HG02938 (cell line): Measurements from ENCODE around the gene PHYHIPL.
"Not testable (repeated sequence)": the region's sequence is repeated elsewhere in the genome, so short reads cannot be mapped to it uniquely, and the experiment has no call there.

ENCODE experiments used
- ATAC-seq: cut with Tn5 transposase; IDR thresholded peaks from one replicate; pipeline ENCODE4 v1.9.1; 2021; ENCODE audit warnings: mild to moderate bottlenecking, moderate library complexity; ENCODE audit not compliant: unreplicated experiment

Gene PHYHIPL

DNA sequence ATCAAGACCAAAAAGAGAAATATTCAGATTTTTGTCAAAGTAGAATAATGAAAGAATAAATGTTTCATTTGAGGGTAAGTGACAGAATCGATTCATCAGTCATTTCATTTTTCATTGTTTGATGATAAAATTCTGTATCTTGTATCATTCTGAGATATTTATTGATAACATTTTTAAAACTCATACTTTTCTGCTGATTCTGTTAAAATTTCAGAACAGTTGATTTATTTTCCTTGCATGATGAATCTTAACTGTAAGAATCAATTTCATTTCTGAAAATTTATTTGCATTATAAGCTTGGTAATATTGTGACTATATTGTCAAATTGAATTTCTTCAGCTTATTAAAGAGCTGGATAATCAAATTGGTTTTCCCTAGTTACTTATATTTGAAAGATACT is 13.9 kb downstream of the PHYHIPL start:
- no peak for ATAC-seq

GRCh38 chr10:59206204-59206720 is 29.8 kb downstream of the PHYHIPL start:
- ATAC-seq: no peak

DNA sequence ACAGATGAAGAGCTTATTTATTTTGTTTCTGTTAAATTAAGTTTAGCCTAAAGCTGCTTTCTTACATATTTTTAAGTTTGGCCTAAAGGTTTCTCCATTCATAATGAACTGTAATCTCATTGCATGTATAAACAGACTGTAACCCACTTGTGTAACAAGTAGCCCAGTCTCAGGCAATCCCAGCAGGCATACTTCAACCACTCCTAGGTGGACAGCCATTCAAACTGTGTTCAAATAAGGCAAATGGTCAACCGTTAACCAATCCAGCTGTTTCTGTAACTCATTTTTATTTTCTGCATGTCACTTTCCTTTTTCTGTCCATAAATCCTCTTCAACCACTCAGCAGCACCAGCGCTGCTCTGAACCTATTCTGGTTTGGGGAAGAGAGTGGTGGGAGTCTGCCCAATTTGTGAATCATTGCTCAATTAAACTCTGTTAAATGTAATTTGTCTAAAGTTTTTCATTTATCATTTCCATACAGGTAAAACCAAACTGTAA is 35.9 kb downstream of the PHYHIPL start:
- ATAC-seq: no peak

- no peak for ATAC-seq
These were observed 37.7 kb downstream of the PHYHIPL start for GRCh38 chr10:59214160-59214559.

DNA sequence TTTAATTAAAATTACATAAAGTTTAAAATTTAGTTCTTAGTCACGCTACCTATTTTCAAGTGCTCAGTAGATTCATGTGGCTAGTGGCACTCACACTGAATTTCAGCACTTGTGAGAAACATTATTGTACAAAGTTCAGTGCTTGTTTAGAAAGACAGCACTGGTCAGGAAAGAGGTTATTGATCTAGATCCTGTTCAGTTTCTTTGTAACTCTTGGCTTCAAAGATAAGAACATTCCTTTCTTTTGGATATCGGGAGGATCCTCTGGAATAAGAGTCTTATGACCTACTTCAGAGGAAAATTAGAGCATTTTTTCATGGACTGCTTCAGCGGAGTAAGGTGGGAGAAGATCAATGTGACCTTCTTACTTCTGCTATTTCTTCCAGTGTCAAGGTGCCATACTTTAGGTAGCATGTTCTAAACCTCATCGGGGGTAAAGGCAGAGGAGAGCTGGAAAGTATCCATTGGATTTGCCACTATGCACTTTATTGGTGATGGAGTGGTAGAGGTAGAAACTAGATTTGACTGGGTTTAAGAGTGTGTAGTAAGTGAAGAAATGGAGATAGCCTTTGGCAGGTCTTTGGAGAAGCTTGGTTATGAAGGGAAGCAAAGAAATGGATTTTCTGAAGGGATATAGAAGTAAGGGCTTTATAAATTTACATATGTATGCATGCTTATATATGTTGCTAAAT is 39.9 kb downstream of the PHYHIPL start:
- ATAC-seq: no peak

GRCh38 chr10:59222788-59223187 is 46.3 kb downstream of the PHYHIPL start:
- ATAC-seq: no peak

DNA sequence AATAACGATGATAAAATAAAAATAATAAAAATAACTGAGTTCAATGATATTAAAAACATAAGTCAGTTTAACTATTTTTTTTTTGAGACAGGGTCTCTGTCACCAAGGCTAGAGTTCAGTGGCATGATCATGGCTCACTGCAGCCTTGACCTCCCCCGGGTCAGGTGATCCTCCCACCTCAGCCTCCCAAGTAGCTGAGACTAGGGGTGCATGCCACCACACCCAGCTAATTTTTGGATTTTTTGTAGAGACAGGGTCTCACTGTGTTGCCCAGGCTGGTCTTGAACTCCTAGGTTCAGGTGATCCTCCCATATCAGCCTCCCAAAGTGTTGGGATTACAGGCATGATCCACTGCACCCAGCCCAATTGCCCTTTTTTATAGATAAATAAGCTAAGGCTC is 47.2 kb downstream of the PHYHIPL start:
- ATAC-seq: not testable (repeated sequence)

DNA sequence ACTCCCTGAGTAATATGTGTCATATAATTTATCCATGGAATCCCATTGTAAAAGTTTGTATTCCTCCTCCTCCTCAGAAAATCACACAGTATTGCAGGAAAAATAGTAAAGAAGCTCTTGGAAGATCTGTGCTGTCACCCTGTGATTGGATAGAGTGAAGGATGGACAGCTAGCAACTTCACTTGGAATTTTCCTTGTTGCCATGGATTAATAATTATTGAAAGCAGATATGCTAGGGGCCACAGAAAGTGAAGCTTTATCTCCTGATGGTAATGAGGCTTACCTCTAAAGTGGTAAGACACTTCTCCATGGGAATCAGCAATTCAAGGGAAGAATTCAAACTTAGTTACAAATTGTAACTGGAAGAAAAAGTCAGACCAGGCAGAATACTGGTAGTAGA is 48.8 kb downstream of the PHYHIPL start:
- no peak for ATAC-seq

- ATAC-seq: no peak
These were observed 50.8 kb downstream of the PHYHIPL start for GRCh38 chr10:59227136-59227673.

DNA sequence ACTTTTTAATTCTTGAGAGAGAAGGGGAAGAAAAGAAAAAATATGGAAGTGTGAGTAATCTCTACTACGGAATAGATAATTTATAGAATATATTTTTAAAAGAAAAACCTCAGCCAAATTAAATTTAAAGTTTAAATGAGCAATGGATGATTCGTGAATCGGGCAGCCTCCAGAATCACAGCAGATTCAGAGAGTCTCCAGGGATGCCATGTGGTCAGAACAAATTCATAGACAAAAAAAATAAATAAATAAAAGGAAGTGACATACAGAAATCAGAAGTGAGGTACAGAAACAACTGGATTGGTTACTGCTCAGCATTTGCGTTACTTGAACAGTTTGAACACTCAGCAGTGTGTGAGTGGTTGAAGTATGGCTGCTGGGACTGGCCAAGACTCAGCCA is 53.0 kb downstream of the PHYHIPL start:
- ATAC-seq: no peak

GRCh38 chr10:59234194-59234593 is 57.8 kb downstream of the PHYHIPL start:
- no peak for ATAC-seq

GRCh38 chr10:59234816-59235429 is 58.5 kb downstream of the PHYHIPL start:
- no peak for ATAC-seq

GRCh38 chr10:59236064-59236697 is 59.7 kb downstream of the PHYHIPL start:
- ATAC-seq: no peak

DNA sequence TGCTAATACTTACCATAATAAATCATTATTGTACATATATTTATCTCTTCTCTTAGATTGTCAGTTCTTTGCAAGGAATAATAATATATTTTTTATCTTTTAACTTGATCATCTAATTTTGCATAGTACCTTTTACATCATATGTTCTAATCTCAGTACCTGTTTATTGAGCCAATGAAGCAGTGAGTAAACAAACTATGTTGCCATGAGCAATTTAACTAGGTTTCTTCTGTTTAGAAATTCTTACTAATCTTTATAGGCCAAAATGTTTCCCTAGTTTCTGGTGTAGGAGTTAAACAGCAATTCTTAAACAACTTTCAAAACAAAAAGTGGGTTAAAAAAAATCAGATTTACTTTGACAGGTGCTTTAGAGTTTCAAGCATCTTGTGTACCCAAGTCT is 61.3 kb downstream of the PHYHIPL start:
- no peak for ATAC-seq

DNA sequence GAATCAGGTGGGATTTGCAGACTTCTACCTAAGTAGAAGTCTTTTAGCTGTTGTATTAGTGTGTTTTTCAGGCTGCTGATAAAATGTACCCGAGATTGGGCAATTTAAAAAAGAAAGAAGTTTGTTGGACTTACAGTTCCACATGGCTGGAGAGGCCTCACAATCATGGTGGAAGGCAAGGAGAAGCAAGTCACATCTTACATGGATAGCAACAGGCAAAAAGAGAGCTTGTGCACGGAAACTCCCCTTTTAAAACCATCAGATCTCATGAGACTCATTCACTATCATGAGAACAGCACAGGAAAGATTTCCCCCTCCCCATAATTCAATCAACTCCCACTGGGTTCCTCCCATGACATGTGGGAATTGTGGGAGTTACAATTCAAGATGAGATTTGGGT is 62.7 kb downstream of the PHYHIPL start:
- not testable (repeated sequence) for ATAC-seq

- no peak for ATAC-seq
These were observed 64.2 kb downstream of the PHYHIPL start for GRCh38 chr10:59240582-59241183.

- no peak for ATAC-seq
These were observed 65.6 kb downstream of the PHYHIPL start for GRCh38 chr10:59242057-59242456.

DNA sequence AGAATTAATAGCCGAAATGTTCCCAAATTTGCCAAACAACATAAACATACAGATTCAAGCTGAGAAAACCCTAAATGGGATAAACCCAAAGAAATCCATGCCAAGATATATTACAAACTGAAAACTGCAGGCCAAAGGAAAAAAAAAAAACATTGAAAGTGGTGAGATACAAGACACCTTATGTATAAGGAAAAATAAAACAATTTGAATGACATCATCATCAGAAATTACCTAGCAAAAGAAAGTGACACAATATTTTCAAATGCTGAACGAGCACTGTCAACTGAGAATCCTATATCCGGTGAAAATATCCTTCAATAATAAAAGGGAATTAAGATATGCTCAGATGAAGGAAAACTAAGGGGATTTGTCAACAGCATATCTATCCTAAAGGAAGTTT is 66.5 kb downstream of the PHYHIPL start:
- ATAC-seq: no peak

GRCh38 chr10:59243611-59244195 is 67.3 kb downstream of the PHYHIPL start:
- no peak for ATAC-seq

DNA sequence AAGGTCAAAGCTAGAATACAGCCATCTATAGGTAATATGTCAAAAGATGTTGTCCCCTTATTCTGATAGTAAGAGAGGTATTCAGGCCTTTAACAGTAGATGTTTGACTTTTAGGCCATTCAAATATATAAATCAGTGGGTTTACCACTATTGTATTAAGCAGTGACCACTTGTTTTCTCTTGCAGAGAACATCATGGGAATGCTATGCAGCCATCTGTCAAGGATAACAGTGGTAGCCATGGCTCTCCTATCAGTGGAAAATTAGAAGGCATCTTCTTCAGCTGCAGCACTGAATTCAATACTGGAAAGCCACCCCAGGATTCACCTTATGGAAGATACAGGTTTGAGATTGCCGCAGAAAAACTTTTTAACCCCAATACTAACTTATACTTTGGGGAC is 68.4 kb downstream of the PHYHIPL start:
- no peak for ATAC-seq

GRCh38 chr10:59245686-59246085 is 69.2 kb downstream of the PHYHIPL start:
- ATAC-seq: no peak
